Glutamatergic neuron (in vitro differentiated cells): ENCODE data around the gene EVI5. TPM values are rescaled to one million over a fixed set of nuclear protein-coding genes. Genes with fewer than 3 reads are reported as not detected.

Experiments used
- DNase-seq: peaks from one replicate; pipeline ENCODE4 v3.0.0; 2022
- H3K27ac Mint-ChIP-seq: one replicate; pipeline ENCODE4 v1.8.0; 2020; ENCODE audit warnings: mild to moderate bottlenecking, mixed read lengths, inconsistent platforms; ENCODE audit not compliant: unreplicated experiment
- H3K27me3 Mint-ChIP-seq: one replicate; pipeline ENCODE4 v1.8.0; 2020; ENCODE audit warnings: mild to moderate bottlenecking, moderate library complexity, mixed read lengths, inconsistent platforms; ENCODE audit not compliant: unreplicated experiment
- H3K36me3 Mint-ChIP-seq: one replicate; pipeline ENCODE4 v1.8.0; 2020; ENCODE audit warnings: mild to moderate bottlenecking, mixed read lengths, inconsistent platforms; ENCODE audit not compliant: unreplicated experiment
- H3K4me1 Mint-ChIP-seq: one replicate; pipeline ENCODE4 v1.8.0; 2020; ENCODE audit warnings: mild to moderate bottlenecking, low read depth, mixed read lengths, inconsistent platforms; ENCODE audit not compliant: unreplicated experiment
- H3K4me3 Mint-ChIP-seq: one replicate; pipeline ENCODE4 v1.8.0; 2020; ENCODE audit warnings: mild to moderate bottlenecking, mixed read lengths, inconsistent platforms; ENCODE audit not compliant: unreplicated experiment
- H3K9me3 Mint-ChIP-seq: one replicate; pipeline ENCODE4 v1.8.0; 2020; ENCODE audit warnings: mild to moderate bottlenecking, moderate library complexity, mixed read lengths, inconsistent platforms; ENCODE audit not compliant: unreplicated experiment
- total RNA-seq: library from RNA; stranded (reverse); fragmentation: NEBNext Ultra II Directional; extraction: Animal tissue kit (Norgen Biotek cat#: 25700); gene quantifications from one replicate; pipeline ENCODE4 v1.2.1, GENCODE V29; 2021; ENCODE audit not compliant: unreplicated experiment
- TF ChIP-seq, protein P1 (sequence below): fragments of 200-600 bp; sonication (generic); IDR thresholded peaks from one replicate; pipeline ENCODE4 v1.5.0; 2021; ENCODE audit not compliant: partially characterized antibody, unreplicated experiment

The EVI5 gene
- total RNA-seq, 1 donor from 2014 or later = 19.5 TPM

- no peaks in the 10 kb centered on the region for H3K4me1 Mint-ChIP-seq
- H3K27ac Mint-ChIP-seq = no peak overlapping the region
- H3K36me3 Mint-ChIP-seq = no peaks in the 10 kb centered on the region
- no peaks in the 10 kb centered on the region for H3K27me3 Mint-ChIP-seq
- no peak overlapping the region for H3K4me3 Mint-ChIP-seq
- peaks cover 2% of the 10 kb centered on the region for H3K9me3 Mint-ChIP-seq
- no peak for DNase-seq
- TF ChIP-seq, protein P1, sequence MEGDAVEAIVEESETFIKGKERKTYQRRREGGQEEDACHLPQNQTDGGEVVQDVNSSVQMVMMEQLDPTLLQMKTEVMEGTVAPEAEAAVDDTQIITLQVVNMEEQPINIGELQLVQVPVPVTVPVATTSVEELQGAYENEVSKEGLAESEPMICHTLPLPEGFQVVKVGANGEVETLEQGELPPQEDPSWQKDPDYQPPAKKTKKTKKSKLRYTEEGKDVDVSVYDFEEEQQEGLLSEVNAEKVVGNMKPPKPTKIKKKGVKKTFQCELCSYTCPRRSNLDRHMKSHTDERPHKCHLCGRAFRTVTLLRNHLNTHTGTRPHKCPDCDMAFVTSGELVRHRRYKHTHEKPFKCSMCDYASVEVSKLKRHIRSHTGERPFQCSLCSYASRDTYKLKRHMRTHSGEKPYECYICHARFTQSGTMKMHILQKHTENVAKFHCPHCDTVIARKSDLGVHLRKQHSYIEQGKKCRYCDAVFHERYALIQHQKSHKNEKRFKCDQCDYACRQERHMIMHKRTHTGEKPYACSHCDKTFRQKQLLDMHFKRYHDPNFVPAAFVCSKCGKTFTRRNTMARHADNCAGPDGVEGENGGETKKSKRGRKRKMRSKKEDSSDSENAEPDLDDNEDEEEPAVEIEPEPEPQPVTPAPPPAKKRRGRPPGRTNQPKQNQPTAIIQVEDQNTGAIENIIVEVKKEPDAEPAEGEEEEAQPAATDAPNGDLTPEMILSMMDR = no peak
Measured at GRCh38 chr1:92820024-92820423, 35.1 kb upstream of the EVI5 start.

DNA sequence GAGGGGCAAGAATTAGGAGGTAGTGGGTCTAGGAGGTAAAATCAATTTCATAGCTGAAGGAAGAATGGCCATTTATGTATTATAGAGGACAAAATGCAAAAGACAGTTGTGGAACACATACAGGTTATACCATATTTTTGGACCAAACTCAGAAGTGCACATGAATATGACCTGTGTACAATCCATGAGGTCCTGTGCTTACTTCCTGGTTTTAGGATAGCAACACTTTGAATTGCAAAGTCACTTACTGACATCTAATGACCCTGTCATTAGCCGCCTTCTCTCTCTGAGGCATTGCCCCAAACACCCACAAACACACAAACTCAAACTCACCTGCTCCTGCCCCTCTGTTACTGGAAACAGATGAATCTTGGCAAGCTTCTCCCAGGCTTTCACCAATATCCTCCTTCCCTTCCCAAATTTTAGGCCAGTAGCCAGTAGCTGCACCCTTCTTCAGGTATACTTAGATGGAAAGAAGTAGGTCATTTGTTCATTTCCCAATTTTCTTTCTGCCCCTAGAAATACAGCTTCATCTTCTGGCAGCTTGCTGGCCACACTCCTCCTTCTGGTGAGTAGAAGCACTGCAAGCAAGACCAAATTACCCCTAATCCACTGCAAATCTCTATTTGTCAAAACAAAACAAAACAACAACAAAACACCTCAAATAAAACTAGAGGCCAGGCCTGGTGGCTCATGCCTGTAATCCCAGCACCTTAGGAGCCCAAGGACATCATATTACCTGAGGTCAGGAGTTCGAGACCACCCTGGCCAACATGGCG is 33.3 kb upstream of the EVI5 start:
- no peak for DNase-seq
- Mint-ChIP-seq H3K27me3 (no peaks in the 10 kb centered on the region), H3K4me1 (no peaks in the 10 kb centered on the region), H3K9me3 (peaks cover 2% of the 10 kb centered on the region), H3K27ac (no peak overlapping the region), H3K4me3 (no peak overlapping the region), H3K36me3 (no peaks in the 10 kb centered on the region)
- TF ChIP-seq, protein P1 = peak; percentile 67

GRCh38 chr1:92817137-92817697 is 32.3 kb upstream of the EVI5 start:
- H3K27ac Mint-ChIP-seq = no peak overlapping the region
- H3K27me3 Mint-ChIP-seq = no peaks in the 10 kb centered on the region
- no peak overlapping the region for H3K4me3 Mint-ChIP-seq
- TF ChIP-seq, protein P1 = no peak
- no peaks in the 10 kb centered on the region for H3K36me3 Mint-ChIP-seq
- peaks cover 2% of the 10 kb centered on the region for H3K9me3 Mint-ChIP-seq
- DNase-seq = no peak
- no peaks in the 10 kb centered on the region for H3K4me1 Mint-ChIP-seq

DNA sequence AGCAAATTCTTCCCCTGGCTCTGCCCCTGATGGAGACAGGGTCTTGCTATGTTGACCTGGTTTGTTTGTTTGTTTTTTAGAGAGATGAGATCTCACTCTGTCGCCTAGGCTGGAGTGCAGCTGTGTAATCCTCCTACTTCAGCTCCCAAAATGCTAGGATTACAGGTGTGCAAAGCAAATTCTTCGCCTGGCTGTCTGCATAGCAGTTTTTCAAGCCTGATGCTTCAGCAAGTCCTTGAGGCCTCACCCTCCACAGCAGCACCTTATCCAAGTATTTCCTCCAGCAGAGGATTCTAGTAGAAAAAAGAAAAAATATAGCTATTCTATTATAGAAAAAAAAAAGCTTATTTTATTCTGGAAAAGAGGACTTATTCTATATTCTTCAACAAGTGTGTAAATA is 31.8 kb upstream of the EVI5 start:
- peaks cover 2% of the 10 kb centered on the region for H3K9me3 Mint-ChIP-seq
- no peaks in the 10 kb centered on the region for H3K36me3 Mint-ChIP-seq
- no peak for DNase-seq
- H3K27me3 Mint-ChIP-seq = no peaks in the 10 kb centered on the region
- H3K4me3 Mint-ChIP-seq = no peak overlapping the region
- H3K27ac Mint-ChIP-seq = no peak overlapping the region
- H3K4me1 Mint-ChIP-seq = no peaks in the 10 kb centered on the region
- TF ChIP-seq, protein P1 = no peak

DNA sequence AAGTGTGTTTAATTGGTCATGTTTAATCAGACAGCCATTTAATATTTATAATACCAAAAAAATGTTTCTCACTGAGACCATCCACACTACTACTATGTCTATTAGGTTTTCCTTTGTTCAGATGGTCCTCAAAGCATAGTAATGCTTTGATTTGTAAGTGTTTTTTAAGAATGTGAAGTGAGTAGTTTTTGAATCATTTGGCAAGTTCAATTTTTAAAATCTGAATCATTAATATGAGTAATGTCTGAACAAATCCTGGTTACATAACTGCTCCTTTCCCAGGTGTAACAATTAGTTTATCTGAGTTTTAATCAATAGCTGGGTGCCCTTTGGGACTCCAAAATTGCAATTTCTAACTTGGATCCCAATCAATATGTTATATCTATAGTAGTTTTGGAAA is 23.5 kb upstream of the EVI5 start:
- no peaks in the 10 kb centered on the region for H3K36me3 Mint-ChIP-seq
- H3K27ac Mint-ChIP-seq = no peak overlapping the region
- H3K9me3 Mint-ChIP-seq = no peaks in the 10 kb centered on the region
- no peaks in the 10 kb centered on the region for H3K27me3 Mint-ChIP-seq
- H3K4me3 Mint-ChIP-seq = no peak overlapping the region
- TF ChIP-seq, protein P1 = no peak
- H3K4me1 Mint-ChIP-seq = no peaks in the 10 kb centered on the region
- no peak for DNase-seq
